ENCODE data around the gene MPRIP. TPM values are rescaled to one million over a fixed set of nuclear protein-coding genes. Genes with fewer than 3 reads are reported as not detected.

Gene MPRIP
- total and polyA plus RNA-seq, 2 of the 13 experiments (the other 11 are each of a cell fraction or from before 2014, with no cell fraction given), result 50.2 to 52.4 TPM

GRCh38 chr17:17206124-17206912, 164.1 kb downstream of the MPRIP start, which contains the start of gene PLD6 (continued):
- TF ChIP-seq SNAPC4 (CRISPR knock-in tag; IDR thresholded peaks at IDR 0.05), result 0 out of 2 replicates have a peak, but pooled peaks have one; percentile 38
- peak; percentile 50; the same call in 1 of the 2 replicates for TF ChIP-seq ZNF225 (CRISPR knock-in tag; IDR thresholded peaks at IDR 0.05)
- TF ChIP-seq, protein P1, sequence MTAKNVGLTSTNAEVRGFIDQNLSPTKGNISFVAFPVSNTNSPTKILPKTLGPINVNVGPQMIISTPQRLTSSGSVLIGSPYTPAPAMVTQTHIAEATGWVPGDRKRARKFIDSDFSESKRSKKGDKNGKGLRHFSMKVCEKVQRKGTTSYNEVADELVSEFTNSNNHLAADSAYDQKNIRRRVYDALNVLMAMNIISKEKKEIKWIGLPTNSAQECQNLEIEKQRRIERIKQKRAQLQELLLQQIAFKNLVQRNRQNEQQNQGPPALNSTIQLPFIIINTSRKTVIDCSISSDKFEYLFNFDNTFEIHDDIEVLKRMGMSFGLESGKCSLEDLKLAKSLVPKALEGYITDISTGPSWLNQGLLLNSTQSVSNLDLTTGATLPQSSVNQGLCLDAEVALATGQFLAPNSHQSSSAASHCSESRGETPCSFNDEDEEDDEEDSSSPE (CRISPR knock-in tag; IDR thresholded peaks at IDR 0.05), result peak; percentile 72
- TF ChIP-seq ZNF354B (CRISPR knock-in tag; IDR thresholded peaks at IDR 0.05), result peak; percentile 21; the same call in 1 of the 2 replicates
- TF ChIP-seq ZNF607 (CRISPR knock-in tag; IDR thresholded peaks at IDR 0.05; ENCODE audit: borderline replicate concordance), result peak; percentile 99
- peak; percentile 99 for TF ChIP-seq MTERF4 (CRISPR knock-in tag; IDR thresholded peaks at IDR 0.05)
- peak; percentile 69; the same call in 1 of the 2 replicates for TF ChIP-seq TERF1 (CRISPR knock-in tag; IDR thresholded peaks at IDR 0.05)
- TF ChIP-seq IRX3 (CRISPR knock-in tag; IDR thresholded peaks at IDR 0.05; ENCODE audit: borderline replicate concordance, low read depth), result peak; percentile 25; the same call in 1 of the 2 replicates
- TF ChIP-seq, protein P2, sequence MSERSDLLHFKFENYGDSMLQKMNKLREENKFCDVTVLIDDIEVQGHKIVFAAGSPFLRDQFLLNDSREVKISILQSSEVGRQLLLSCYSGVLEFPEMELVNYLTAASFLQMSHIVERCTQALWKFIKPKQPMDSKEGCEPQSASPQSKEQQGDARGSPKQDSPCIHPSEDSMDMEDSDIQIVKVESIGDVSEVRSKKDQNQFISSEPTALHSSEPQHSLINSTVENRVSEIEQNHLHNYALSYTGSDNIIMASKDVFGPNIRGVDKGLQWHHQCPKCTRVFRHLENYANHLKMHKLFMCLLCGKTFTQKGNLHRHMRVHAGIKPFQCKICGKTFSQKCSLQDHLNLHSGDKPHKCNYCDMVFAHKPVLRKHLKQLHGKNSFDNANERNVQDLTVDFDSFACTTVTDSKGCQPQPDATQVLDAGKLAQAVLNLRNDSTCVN (CRISPR knock-in tag; IDR thresholded peaks at IDR 0.05; ENCODE audit: borderline replicate concordance), result peak; percentile 47; the same call in 1 of the 2 replicates
- TF ChIP-seq MED1 (CRISPR knock-in tag; IDR thresholded peaks at IDR 0.05), result peak; percentile 55
- TF ChIP-seq ZNF841 (CRISPR knock-in tag; IDR thresholded peaks at IDR 0.05; ENCODE audit: borderline replicate concordance), result peak; percentile 69; the same call in 1 of the 2 replicates
- TF ChIP-seq ZNF136 (CRISPR knock-in tag; IDR thresholded peaks at IDR 0.05; ENCODE audit: low read depth), result 0 out of 2 replicates have a peak, but pooled peaks have one; percentile 56
- no peak for TF ChIP-seq NFE2 (CRISPR knock-in tag; IDR thresholded peaks at IDR 0.05)
- TF ChIP-seq MBD4 (IDR thresholded peaks at IDR 0.05; ENCODE audit: borderline replicate concordance, low read length), result no peak
- no peak for TF ChIP-seq ZBTB49 (CRISPR knock-in tag; IDR thresholded peaks at IDR 0.05; ENCODE audit: borderline replicate concordance)
